A673 (cell line): Measurements from ENCODE around the gene CREM.

Experiments used
- EZH2 ChIP-seq: fragments of 200-600 bp; sonication (generic); IDR thresholded peaks from 2 replicates; pipeline ENCODE4 v1.6.1; 2017; ENCODE audit warnings: borderline replicate concordance, low read depth, mild to moderate bottlenecking, mixed read lengths, antibody characterized with exemption, low read length; ENCODE audit not compliant: poor library complexity, severe bottlenecking
- TF ChIP-seq, protein P1 (sequence below): fragments of 300-800, 200-600 bp; sonication (generic); conservative IDR thresholded peaks from 2 replicates; pipeline ENCODE4 v1.5.1; 2017; ENCODE audit warnings: low read depth, mild to moderate bottlenecking, antibody characterized with exemption, low read length, moderate library complexity, mixed read lengths

DNA sequence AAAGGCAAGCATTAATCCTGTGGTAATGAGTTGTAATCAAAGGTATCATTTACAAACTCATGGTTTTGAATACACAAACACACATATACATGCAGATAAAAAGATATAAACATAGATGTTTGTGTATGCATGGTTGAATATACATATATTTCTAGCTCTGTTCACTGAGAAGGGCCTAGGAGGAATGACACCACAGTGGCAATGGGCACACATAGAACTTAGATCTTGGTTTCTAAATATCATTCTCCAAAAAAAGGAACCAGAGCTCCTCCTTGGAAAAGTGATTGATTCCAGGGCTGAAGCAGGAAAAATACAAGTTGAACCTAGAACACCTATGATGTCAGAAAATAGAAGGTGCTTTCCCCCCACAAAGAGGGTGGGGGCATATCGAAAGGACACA lies 43.4 kb upstream of the CREM start:
- TF ChIP-seq, protein P1, sequence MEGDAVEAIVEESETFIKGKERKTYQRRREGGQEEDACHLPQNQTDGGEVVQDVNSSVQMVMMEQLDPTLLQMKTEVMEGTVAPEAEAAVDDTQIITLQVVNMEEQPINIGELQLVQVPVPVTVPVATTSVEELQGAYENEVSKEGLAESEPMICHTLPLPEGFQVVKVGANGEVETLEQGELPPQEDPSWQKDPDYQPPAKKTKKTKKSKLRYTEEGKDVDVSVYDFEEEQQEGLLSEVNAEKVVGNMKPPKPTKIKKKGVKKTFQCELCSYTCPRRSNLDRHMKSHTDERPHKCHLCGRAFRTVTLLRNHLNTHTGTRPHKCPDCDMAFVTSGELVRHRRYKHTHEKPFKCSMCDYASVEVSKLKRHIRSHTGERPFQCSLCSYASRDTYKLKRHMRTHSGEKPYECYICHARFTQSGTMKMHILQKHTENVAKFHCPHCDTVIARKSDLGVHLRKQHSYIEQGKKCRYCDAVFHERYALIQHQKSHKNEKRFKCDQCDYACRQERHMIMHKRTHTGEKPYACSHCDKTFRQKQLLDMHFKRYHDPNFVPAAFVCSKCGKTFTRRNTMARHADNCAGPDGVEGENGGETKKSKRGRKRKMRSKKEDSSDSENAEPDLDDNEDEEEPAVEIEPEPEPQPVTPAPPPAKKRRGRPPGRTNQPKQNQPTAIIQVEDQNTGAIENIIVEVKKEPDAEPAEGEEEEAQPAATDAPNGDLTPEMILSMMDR, result no peak
- TF ChIP-seq EZH2, result no peak
